Measurements from ENCODE around the gene CRTC2. TPM values are rescaled to one million over a fixed set of nuclear protein-coding genes. Genes with fewer than 3 reads are reported as not detected.

Gene CRTC2
- total RNA-seq, 2 donors from 2014 or later: 21.9 to 30.1 TPM

GRCh38 chr1:153936011-153936802, 22.2 kb downstream of the CRTC2 start:
- no peak for ATAC-seq
- intact Hi-C loops (cut with DNase I, micrococcal nuclease): no loop called here
- peak in 1 of 2 donors; percentile 11 for DNase-seq

GRCh38 chr1:153934746-153935145, 23.7 kb downstream of the CRTC2 start:
- intact Hi-C loops (cut with DNase I, micrococcal nuclease): no loop called here
- DNase-seq: no peak
- no peak for ATAC-seq

- no peak for ATAC-seq
- DNase-seq: no peak
- intact Hi-C loops (cut with DNase I, micrococcal nuclease): no loop called here
These were observed 24.5 kb downstream of the CRTC2 start for GRCh38 chr1:153933955-153934354.

DNA sequence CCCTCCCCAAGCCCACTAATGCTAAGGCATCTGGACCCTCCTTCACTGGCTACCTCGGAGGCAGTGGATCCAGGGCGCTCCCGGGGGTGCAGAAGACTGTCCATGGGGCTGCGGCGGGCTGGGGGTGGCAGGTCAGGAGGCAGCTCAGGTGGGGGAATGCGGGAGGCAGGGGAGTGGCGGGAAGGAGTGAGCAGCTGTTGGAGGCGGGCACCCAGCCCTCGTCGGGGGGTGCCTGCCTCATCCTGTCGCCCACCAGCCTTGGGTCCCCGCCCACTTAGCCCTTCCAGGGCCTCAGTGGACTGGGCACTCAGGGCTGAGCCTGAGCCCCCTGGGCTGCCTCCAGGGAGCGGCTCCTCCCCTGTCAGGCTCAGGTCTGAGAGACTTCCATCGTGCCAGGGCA, 25.0 kb downstream of the CRTC2 start:
- intact Hi-C loops (cut with DNase I, micrococcal nuclease): no loop called here
- ATAC-seq: no peak

DNA sequence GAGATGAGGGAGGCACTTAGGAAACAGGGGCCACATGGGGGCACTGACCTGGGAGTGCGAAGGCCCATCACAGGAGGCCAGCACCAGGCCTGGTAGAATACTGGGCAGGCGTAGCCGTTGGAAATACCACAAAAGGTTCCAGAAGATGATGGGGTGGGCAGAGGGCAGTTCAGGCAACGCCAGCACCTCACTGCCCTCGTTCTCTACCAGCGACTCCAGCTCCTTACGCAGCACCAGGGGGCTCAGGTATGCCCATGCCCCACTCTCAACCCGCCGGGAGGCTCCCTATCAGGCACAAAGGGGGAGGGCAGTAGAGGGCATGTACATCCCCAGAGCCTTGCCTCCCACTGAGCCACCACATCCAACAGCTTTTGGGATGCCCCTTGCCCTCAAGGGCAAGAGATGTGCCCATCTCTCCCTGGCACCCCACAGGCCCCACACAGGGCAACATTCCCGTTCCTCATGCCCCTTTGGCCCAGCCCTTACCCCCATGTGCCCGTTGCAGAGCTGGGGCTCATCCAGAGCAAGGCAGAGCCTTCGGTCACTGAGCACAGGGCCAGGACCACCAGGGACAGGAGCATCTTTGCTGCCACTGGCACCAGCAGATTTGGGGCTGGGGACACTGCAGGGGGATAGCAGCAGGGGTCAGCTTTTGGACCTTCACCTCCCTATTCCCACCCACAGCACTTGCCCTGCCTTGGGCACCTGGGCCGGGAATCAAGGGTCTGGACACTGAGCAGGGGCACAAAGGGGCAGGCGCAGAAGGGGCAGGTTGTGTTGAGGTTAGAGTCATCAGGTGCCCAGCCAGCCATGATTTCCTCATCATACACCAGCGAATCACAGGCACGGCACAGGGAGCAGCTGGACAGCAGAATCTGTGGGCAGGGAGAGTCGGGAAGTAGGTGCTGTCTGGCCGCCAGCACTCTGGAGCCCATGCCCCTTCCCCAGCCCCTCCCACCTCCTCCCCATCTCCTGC, 26.0 kb downstream of the CRTC2 start:
- ATAC-seq (no peak), DNase-seq (no peak)

More for the DNA sequence above, 25.0 kb downstream of the CRTC2 start:
- no peak for DNase-seq

GRCh38 chr1:153929981-153930948, 28.1 kb downstream of the CRTC2 start:
- intact Hi-C loops (cut with DNase I, micrococcal nuclease): no loop called here
- DNase-seq (no peak), ATAC-seq (no peak)

More for the DNA sequence above, 26.0 kb downstream of the CRTC2 start:
- intact Hi-C loops (cut with DNase I, micrococcal nuclease): no loop called here

DNA sequence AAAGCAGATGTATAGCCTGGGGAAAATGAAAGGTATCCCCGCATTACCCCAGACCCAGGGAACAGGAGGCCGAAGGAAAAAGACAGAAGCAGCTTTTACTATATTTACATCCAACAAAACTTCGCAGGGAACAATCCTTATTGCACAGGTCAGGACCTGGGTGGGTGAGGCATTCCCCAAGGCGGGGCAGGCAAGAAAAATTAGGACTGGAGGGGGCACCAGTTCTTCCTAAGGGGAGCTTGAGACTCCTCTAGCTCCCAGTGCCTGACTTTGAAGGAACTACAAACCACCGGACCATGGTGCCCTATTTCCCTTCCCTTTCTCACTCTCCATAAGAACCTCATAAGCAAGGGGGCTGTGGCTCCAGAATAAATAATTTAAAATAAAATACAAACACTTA, 29.0 kb downstream of the CRTC2 start:
- DNase-seq (no peak), ATAC-seq (no peak)
- intact Hi-C loops (cut with DNase I, micrococcal nuclease): no loop called here

GRCh38 chr1:153928791-153929341, 29.5 kb downstream of the CRTC2 start:
- ATAC-seq (no peak), DNase-seq (no peak)
- intact Hi-C loops (cut with DNase I, micrococcal nuclease): no loop called here

DNA sequence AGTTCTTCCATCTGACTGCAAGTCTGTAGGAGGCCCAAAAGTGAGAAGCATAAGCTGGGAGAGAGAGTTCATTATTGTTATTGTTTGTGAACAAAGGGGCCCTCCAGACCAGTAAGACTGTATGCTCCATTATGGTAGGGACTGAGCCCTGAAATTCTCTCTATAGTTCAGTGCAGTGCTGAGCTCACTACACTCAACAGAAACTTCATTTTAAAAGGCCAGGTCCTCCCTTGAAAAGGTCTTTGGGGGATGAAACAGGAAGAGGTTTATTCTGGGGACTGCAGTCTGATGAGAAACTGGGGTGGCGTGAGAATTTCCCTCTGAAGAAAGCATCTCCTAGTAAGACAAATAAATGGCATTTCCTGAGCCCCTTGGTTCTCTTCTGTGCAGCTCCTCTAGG, 30.2 kb downstream of the CRTC2 start:
- intact Hi-C loops (cut with DNase I, micrococcal nuclease): no loop called here
- ATAC-seq (no peak), DNase-seq (no peak)

DNA sequence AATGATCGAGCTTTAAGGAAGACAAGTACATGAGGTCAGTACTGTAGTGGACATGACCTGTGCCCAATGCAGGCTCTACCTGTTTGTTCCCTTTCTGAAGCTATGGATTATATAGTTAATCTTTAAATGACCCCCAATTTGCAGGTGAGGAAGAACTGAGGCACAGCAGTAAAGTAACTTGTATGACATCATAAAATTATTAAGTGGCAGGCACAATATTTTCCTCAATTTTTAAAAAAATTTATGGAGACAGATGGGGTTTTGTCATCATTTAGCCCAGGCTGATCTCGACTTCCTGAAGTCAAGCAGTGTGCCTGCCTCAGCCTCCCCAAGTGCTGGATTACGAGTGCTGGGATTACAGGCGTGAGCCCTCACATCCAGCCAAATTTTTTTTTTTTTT, 32.0 kb downstream of the CRTC2 start:
- ATAC-seq: no peak
- intact Hi-C loops (cut with DNase I, micrococcal nuclease): no loop called here

DNA sequence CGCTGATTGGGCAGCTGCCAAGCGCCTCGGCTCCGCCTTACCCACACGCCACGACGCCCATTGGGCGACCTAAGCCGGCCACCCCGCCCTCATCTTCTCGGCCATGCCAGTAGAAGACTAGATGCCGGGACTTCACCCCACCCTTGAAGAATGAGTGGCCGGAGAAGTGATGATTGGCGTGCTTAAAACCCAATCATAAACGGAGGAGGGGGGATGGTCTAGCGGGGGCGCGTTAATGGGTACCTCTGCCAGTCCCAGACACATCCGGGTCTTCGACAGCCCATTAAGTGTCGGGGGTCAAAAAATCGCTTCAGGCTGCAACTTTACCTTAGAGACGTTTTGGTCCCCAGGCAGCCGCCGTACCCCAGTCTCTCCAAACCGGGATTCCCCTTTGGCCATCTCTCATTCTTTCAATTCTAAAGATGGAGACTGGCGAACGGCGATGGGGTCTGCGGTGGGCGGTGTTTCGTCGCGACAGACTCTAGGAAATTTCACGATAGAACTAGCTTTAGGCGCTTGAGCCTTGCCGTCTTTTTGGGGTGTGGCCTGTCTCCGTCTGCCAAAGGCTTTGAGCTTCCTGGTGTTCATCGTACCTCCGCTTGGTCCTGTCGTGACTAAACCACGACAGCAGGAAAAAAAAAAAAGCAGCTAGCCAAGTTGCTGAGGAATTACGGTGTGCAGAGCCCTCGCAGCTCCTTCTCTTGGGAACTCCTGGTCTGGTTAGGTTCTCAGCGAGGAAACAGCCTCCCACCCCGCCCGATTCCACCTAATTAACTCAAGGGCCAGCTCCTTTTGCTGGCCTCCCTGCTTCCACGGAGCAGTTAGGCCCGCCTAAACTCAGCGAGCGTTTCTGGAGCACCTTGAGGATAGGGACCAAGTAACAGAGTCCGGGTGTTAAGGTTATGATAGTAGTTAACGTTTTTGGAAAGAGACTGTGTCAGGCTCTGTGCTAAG, 35.2 kb downstream of the CRTC2 start, which contains the start of gene GATAD2B:
Gene GATAD2B, minus strand, starts transcription at position 1 of the 954 bp plus-strand sequence. CDS start 94,625 bp downstream, outside the sequence.
- peak; percentile 95 for ATAC-seq
- intact Hi-C loops (cut with DNase I, micrococcal nuclease): no loop called here

More for the DNA sequence above, 32.0 kb downstream of the CRTC2 start:
- no peak for DNase-seq

DNA sequence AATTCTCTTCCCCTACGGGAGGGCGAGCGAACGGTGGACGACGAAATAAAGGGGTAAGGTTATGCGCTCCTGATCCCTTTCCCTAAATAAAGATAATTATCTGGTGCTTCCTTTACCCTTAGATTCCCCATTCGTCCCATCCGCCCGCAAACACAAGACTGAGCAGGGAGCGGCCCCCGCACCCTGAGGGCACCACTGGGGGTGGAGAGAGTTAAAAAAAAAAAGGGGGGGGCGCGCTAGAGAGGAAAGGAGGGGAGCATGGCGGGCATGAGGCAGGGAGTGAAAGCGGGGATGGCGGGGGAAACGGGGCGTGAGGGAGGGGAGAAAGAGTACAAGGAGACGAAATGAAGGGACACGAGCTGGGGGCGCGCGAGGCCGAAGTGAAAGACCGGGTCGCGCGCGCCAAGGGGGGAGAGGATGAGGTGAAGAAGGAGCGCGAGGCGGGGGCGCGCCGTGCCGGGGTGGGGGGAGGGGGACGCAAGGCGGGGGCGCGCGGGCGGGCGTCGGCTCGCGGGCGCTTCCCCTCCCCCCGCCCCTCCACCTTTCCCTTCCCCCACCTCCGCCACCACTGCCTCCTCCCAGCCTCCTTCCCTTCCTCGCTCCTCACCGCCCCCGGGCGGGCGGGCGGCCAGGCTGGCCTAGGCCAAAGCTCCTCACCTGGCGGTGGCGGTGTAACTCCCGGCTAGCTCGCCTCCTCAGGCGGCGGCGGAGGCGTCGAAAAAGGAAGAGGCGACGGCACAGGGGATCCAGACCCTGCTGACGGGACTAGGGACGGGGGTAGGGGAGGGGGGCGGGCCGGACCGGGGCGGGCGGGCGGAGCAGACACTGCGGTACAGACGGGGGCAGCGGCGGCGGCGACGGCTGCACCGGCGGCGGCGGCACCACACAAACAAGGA, 36.1 kb downstream of the CRTC2 start:
- ATAC-seq (peak; percentile 53), DNase-seq (peak; percentile 55 to 72)
- intact Hi-C loops (cut with DNase I, micrococcal nuclease): no loop called here

More for the DNA sequence above, 35.2 kb downstream of the CRTC2 start, which contains the start of gene GATAD2B:
- peak; percentile 99 to 100 for DNase-seq

DNA sequence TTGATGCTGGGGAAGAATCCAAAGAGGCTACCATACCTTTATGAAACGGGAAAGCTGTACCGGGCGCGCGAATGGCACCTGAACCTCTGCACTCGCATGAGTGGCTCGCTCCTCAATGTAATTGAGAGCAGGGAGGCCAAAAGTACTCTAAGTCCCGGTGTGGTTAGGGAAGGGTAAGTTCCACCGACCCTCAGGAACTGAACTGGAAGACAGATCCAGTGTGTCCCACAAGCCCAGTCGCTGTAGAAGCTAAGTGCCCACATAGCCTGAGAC, 36.7 kb downstream of the CRTC2 start:
- ATAC-seq: no peak
- DNase-seq: peak in 1 of 2 donors; percentile 25
- intact Hi-C loops (cut with DNase I, micrococcal nuclease): no loop called here

DNA sequence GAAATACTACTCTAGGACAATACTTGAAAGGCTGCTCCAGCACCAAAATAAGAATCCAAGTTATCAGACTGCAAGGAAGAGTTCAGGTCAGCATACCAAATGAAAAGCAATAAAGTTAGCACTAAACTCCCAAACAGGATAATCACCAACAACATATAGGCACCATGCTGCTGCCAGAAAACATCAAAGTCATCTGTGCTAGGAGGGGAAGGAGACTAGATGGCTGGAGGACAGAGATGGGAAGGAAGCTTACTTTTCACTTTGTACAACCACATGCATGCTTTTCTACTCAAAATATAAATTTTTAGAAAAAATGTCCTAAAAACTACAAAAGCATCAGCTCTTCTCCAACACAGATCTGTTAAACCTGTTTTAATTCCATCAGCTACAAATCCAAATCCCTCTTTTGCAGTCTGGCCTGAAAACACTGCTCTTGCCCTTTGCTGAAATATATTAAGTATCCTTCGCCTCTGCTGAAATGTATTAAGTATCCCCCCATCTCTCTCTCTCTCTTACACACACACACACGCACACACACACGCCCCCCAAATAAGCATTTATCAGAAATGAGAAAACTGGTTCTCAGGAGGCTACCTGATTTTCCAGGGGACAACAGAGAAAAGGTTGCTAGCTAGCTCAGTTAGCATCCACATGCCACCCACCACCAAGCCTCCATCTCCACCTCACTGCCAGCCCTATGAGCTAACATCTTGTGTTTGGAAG, 37.2 kb downstream of the CRTC2 start:
- intact Hi-C loops (cut with DNase I, micrococcal nuclease): no loop called here
- DNase-seq (no peak), ATAC-seq (no peak)

Measured in left colon (tissue), 2 donors.